Endothelial cell of umbilical vein (primary cell): ENCODE data around the gene ECPAS.
"Not testable (repeated sequence)": the region's sequence is repeated elsewhere in the genome, so short reads cannot be mapped to it uniquely, and the experiment has no call there.

Experiments used
- CTCF ChIP-seq, 2 donors: IDR thresholded peaks; 1 replicate in 1 of 2; 2 replicates in 1 of 2; pipeline ENCODE4 v1.5.1; 2011; ENCODE audit warnings: low read length in 2 of 2, mild to moderate bottlenecking in 2 of 2, moderate library complexity in 2 of 2, control low read depth in 1 of 2, inconsistent platforms in 1 of 2, low read depth in 1 of 2; ENCODE audit not compliant: insufficient read depth in 1 of 2; ENCODE audit errors: extremely low read depth in 1 of 2
- EZH2 ChIP-seq: IDR thresholded peaks from 2 replicates; pipeline ENCODE4 v1.6.1; 2012; ENCODE audit warnings: borderline replicate concordance, low read depth, mild to moderate bottlenecking, moderate library complexity, low read length, inconsistent platforms; ENCODE audit not compliant: severe bottlenecking
- GATA2 ChIP-seq: IDR thresholded peaks from 2 replicates; pipeline ENCODE4 v1.7.0; 2011; ENCODE audit warnings: low read depth, mild to moderate bottlenecking, moderate library complexity, mixed read lengths, low read length; ENCODE audit not compliant: insufficient read length, insufficient read depth
- JUN ChIP-seq: IDR thresholded peaks from 2 replicates; pipeline ENCODE4 v1.6.1; 2011; ENCODE audit warnings: borderline replicate concordance, low read depth; ENCODE audit not compliant: insufficient read length, insufficient read depth
- MYC ChIP-seq: IDR thresholded peaks from one replicate; pipeline ENCODE4 v1.6.1; 2011; ENCODE audit warnings: mild to moderate bottlenecking, low read depth, low read length
- POLR2A ChIP-seq: IDR thresholded peaks from 2 replicates; pipeline ENCODE4 v1.6.1; 2012; ENCODE audit warnings: low read depth, mild to moderate bottlenecking, control low read depth, low read length
- POLR2AphosphoS5 ChIP-seq: IDR thresholded peaks from 2 replicates; pipeline ENCODE4 v1.6.1; 2012; ENCODE audit warnings: low read depth, mild to moderate bottlenecking, control low read depth, low read length, moderate library complexity; ENCODE audit not compliant: insufficient read depth

GRCh38 chr9:111445799-111446198, 38.4 kb downstream of the ECPAS start:
- TF ChIP-seq EZH2; POLR2A; MYC; CTCF (IDR thresholded peaks at IDR 0.05; ENCODE audit: extremely low read depth in 1 of 2, insufficient read depth in 1 of 2, low read depth in 1 of 2, low read length in 2 of 2); GATA2; POLR2AphosphoS5; JUN: not testable (repeated sequence)
